Measurements from ENCODE around the gene ACCSL.

- TF ChIP-seq CTCF (IDR thresholded peaks at IDR 0.05) (no peak), POLR2A (IDR thresholded peaks at IDR 0.05) (no peak)
These were observed 45.3 kb upstream of the ACCSL start for GRCh38 chr11:44002191-44003093.

Measured in body of pancreas (tissue), 4 donors.